ENCODE results near the gene KATNB1. TPM values are rescaled to one million over a fixed set of nuclear protein-coding genes. Genes with fewer than 3 reads are reported as not detected.

Gene KATNB1
- polyA plus RNA-seq, 1 experiment, result 10.7 TPM

DNA sequence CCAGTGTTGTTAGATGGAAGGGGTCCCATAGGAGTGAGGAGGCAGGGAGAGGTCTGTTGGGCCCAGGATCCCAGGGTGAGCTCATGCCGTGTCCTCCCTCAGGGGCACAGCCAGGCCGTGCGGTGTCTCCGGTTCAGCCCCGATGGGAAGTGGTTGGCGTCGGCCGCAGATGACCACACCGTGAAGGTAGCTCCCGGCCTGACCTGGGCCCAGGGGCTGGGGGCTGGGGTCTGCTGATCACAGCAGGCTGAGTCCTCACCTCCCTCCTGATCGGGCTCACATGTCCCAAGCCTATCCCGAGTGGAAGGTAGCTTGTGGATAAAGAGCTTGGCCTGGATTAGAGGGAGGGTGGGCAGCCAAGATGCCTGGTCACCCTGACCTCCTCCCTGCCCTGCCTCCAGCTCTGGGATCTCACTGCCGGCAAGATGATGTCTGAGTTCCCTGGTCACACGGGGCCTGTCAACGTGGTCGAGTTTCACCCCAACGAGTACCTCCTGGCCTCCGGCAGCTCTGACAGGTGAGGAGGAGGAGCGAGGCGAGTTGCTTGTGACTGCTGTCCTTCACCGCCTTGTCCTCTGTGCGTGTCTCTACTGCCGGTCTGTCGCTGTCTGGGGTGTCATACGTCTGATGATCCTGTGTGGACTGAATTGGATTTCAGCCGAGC, 16.1 kb downstream of the KATNB1 start:
- POLR2A ChIA-PET, result no interaction called here
- DNase-seq (ENCODE audit: low read depth, low spot score), result no peak
- TF ChIP-seq, protein P1, sequence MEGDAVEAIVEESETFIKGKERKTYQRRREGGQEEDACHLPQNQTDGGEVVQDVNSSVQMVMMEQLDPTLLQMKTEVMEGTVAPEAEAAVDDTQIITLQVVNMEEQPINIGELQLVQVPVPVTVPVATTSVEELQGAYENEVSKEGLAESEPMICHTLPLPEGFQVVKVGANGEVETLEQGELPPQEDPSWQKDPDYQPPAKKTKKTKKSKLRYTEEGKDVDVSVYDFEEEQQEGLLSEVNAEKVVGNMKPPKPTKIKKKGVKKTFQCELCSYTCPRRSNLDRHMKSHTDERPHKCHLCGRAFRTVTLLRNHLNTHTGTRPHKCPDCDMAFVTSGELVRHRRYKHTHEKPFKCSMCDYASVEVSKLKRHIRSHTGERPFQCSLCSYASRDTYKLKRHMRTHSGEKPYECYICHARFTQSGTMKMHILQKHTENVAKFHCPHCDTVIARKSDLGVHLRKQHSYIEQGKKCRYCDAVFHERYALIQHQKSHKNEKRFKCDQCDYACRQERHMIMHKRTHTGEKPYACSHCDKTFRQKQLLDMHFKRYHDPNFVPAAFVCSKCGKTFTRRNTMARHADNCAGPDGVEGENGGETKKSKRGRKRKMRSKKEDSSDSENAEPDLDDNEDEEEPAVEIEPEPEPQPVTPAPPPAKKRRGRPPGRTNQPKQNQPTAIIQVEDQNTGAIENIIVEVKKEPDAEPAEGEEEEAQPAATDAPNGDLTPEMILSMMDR (IDR thresholded peaks at IDR 0.05; ENCODE audit: low read depth, low read length), result no peak
- CTCF ChIA-PET, result interaction anchor here (1.0 kb wide), 1 partner anchor 112 kb away, joined by 3 read pairs; no protein-coding TSS in a partner anchor
- Histone ChIP-seq H3K4me3 (ENCODE audit: low read depth, low read length) (no peak overlapping the region), H3K9me3 (ENCODE audit: control insufficient read depth, insufficient read depth, low read length) (no peaks in the 10 kb centered on the region; the same call in 1 of the 2 replicates), H3K27ac (ENCODE audit: low read depth, low read length) (no peak overlapping the region), H3K27me3 (ENCODE audit: control insufficient read depth, insufficient read depth, low read length) (no peaks in the 10 kb centered on the region)

DNA sequence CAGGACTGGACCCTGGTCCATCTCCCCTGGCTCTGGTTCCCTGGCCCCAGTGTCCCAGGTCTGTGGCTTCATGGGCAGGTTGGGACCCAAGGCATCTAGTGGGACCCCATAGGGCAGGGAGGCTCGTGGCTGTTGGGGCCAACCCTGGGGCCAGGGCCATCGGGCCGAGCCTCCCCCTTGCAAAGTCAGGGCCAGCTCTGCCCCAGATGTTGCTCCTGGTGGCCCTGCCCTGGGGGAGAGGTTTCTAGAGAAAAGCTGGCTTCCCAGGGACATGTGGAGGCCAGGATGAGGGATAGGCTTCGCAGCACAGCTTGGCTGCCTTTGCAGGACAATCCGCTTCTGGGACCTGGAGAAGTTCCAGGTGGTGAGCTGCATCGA, 16.6 kb downstream of the KATNB1 start:
- TF ChIP-seq, protein P1 (IDR thresholded peaks at IDR 0.05; ENCODE audit: low read depth, low read length), result no peak
- ChIA-PET CTCF (no interaction called here), POLR2A (no interaction called here)
- Histone ChIP-seq H3K9me3 (ENCODE audit: control insufficient read depth, insufficient read depth, low read length) (no peaks in the 10 kb centered on the region; the same call in 1 of the 2 replicates), H3K27me3 (ENCODE audit: control insufficient read depth, insufficient read depth, low read length) (no peaks in the 10 kb centered on the region), H3K4me3 (ENCODE audit: low read depth, low read length) (no peak overlapping the region), H3K27ac (ENCODE audit: low read depth, low read length) (no peak overlapping the region)
- DNase-seq (ENCODE audit: low read depth, low spot score), result no peak

DNA sequence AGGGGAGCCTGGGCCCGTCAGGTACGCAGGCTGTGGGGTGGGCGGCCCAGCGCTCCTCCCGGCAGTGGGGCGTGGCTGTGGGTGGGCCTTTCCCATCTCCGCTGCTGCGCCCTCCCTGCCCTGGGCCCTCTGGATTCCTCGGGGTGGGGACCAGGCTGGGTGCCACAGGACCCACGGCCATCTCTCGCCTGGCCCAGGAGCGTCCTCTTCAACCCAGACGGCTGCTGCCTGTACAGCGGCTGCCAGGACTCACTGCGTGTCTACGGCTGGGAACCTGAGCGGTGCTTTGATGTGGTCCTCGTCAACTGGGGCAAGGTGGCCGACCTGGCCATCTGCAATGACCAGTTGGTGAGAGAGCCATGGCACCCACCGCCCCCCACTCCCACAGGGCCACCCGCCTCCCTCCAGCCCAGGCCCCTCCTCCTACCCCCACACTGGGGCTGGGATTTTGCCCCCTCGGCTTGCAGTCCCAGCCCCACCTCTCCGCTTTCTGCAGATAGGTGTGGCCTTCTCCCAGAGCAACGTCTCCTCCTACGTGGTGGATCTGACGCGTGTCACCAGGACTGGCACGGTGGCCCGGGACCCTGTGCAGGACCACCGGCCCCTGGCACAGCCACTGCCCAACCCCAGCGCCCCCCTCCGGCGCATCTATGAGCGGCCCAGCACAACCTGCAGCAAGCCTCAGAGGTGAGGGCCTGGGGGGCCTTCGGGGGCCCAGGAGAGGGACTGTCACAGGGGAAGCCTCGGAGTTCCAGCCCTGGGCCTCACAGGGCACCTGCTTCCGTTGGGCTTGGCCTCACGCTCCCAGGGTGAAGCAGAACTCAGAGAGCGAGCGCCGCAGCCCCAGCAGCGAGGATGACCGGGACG, 17.2 kb downstream of the KATNB1 start:
- CTCF ChIA-PET, result no interaction called here

DNA sequence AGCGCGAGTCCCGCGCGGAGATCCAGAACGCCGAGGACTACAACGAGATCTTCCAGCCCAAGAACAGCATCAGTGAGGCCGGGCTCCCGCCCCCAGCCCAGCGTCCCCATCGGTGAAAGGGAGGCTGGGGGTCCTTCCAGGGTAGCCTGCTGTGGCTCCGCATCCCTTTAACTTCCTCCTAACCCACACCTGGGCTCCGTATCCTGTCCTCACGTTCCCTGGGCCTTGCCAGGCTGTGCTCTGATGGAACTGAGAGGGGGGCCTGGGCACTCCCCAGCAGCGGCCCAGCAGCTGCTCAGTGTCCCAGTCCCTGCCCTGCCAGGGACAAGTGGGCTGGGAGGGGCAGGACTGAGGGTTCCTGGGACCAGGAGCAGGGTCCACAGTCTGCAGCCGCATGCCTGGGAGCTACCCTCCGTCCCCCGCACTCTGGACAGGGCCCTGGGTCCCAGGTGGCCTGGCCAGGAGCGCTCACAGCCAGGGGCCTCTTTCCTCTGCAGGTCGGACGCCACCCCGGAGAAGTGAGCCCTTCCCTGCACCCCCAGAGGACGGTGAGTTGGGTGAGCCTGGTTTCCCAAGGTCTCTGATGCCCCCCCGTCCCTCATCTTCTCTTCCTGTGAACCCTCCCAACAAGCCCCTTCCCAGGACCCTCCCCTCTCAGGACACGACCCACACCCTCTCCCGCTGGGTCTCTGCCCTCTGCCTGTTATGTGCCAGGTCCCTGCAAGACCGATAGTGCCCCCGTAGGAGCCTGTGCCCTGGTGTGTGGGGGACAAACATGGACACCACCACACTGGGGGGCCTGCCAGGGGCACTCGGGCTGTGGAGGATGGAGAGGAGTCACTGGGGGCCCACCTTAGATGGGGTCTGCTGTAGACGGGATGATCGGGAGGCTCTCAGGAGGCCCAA, 18.1 kb downstream of the KATNB1 start:
- DNase-seq (ENCODE audit: low read depth, low spot score), result no peak
- POLR2A ChIA-PET, result no interaction called here

More for the DNA sequence above, 17.2 kb downstream of the KATNB1 start:
- DNase-seq (ENCODE audit: low read depth, low spot score), result no peak
- POLR2A ChIA-PET, result no interaction called here
- no peaks in the 10 kb centered on the region; the same call in 1 of the 2 replicates for H3K9me3 ChIP-seq (ENCODE audit: control insufficient read depth, insufficient read depth, low read length)
- TF ChIP-seq, protein P1 (IDR thresholded peaks at IDR 0.05; ENCODE audit: low read depth, low read length), result no peak
- no peak overlapping the region for H3K27ac ChIP-seq (ENCODE audit: low read depth, low read length)
- no peaks in the 10 kb centered on the region for H3K27me3 ChIP-seq (ENCODE audit: control insufficient read depth, insufficient read depth, low read length)
- H3K4me3 ChIP-seq (ENCODE audit: low read depth, low read length), result no peak overlapping the region

More for the DNA sequence above, 18.1 kb downstream of the KATNB1 start:
- H3K27ac ChIP-seq (ENCODE audit: low read depth, low read length), result no peak overlapping the region
- CTCF ChIA-PET, result no interaction called here
- H3K9me3 ChIP-seq (ENCODE audit: control insufficient read depth, insufficient read depth, low read length), result no peaks in the 10 kb centered on the region; the same call in 1 of the 2 replicates
- H3K4me3 ChIP-seq (ENCODE audit: low read depth, low read length), result no peak overlapping the region
- H3K27me3 ChIP-seq (ENCODE audit: control insufficient read depth, insufficient read depth, low read length), result no peaks in the 10 kb centered on the region
- TF ChIP-seq, protein P1 (IDR thresholded peaks at IDR 0.05; ENCODE audit: low read depth, low read length), result no peak
